GM12878 (cell line): Measurements from ENCODE around the gene PHACTR1. TPM values are rescaled to one million over a fixed set of nuclear protein-coding genes. Genes with fewer than 3 reads are reported as not detected.

ENCODE experiments used
- ATAC-seq: fragments of 200-7000 bp; cut with Tn5 transposase; 3 replicates; pipeline ENCODE4 v1.9.1; 2020; ENCODE audit warnings: mild to moderate bottlenecking, moderate library complexity
- BruUV-seq: library from RNA; stranded (reverse); fragments of 400-500 nt; replicated peaks from 2 replicates; lab custom pipeline; 2021; lab: Mats Ljungman, UMichigan
- CTCF ChIA-PET: fragments of 300-600 bp; sonication (Branson Sonifier 250); formaldehyde crosslinking; extraction: SDS; loops from one replicate; lab custom pipeline; 2021; ENCODE audit warnings: inconsistent platforms; lab: Yijun Ruan, JAX
- POLR2A ChIA-PET: fragments of 350-600 bp; formaldehyde crosslinking; extraction: SDS; loops from one replicate; lab custom pipeline; 2021; ENCODE audit warnings: inconsistent platforms; lab: Charles Lee
- RAD21 ChIA-PET: fragments of 300-600 bp; sonication (Branson Sonifier 250); formaldehyde crosslinking; loops from one replicate; lab custom pipeline; 2023; ENCODE audit warnings: antibody characterized with exemption; ENCODE audit not compliant: unreplicated experiment; lab: Charles Lee
- SMC1A ChIA-PET: fragments of 300-600 bp; sonication (Branson Sonifier 250); formaldehyde crosslinking; loops from one replicate; lab custom pipeline; 2023; ENCODE audit not compliant: unreplicated experiment, uncharacterized antibody; lab: Charles Lee
- DNase-seq: peaks from one replicate; pipeline ENCODE4 v3.0.0-alpha.2; 2011; ENCODE audit warnings: low read depth, low spot score
- FAIRE-seq: peaks from 3 replicates; lab custom pipeline; 2011; peaks lifted over from hg19 to GRCh38; lab: Jason Lieb, UNC
- H2AFZ ChIP-seq: 2 replicates; pipeline ENCODE4 v1.6.0; 2011; ENCODE audit warnings: low read depth, low read length, control low read depth; ENCODE audit not compliant: control insufficient read depth
- H3K27ac ChIP-seq: 2 replicates; pipeline ENCODE4 v1.5.1; 2011; ENCODE audit warnings: control low read depth; ENCODE audit not compliant: control insufficient read depth, insufficient read depth
- H3K27me3 ChIP-seq, 2 experiments: replicated peaks in 1 of 2; 2 replicates each; pipeline versions ENCODE4 v1.6.0 to v1.6.1; 2011; ENCODE audit warnings: low read length in 1 of 2; ENCODE audit not compliant: control insufficient read depth in 2 of 2, insufficient read depth in 2 of 2
- H3K36me3 ChIP-seq, 2 experiments: 2 replicates each; pipeline ENCODE4 v1.5.1; 2011; ENCODE audit warnings: low read length in 1 of 2; ENCODE audit not compliant: control insufficient read depth in 2 of 2, insufficient read depth in 2 of 2
- H3K4me1 ChIP-seq: 2 replicates; pipeline ENCODE4 v1.6.1; 2011; ENCODE audit warnings: mild to moderate bottlenecking, low read length, moderate library complexity, mixed read lengths; ENCODE audit not compliant: control insufficient read depth, insufficient read depth
- H3K4me2 ChIP-seq: 2 replicates; pipeline ENCODE4 v1.6.0; 2011; ENCODE audit warnings: control low read depth; ENCODE audit not compliant: control insufficient read depth, insufficient read depth
- H3K4me3 ChIP-seq: fragments of 200-600 bp; sonication (generic); 2 replicates; pipeline ENCODE4 v1.5.1; 2016
- H3K79me2 ChIP-seq: 2 replicates; pipeline ENCODE4 v1.6.0; 2011; ENCODE audit warnings: low read length; ENCODE audit not compliant: control insufficient read depth, insufficient read depth
- H3K9ac ChIP-seq: 2 replicates; pipeline ENCODE4 v1.8.0; 2011; ENCODE audit warnings: low read length, control low read depth, mixed read lengths; ENCODE audit not compliant: control insufficient read depth, insufficient read depth
- H3K9me3 ChIP-seq: replicated peaks from 3 replicates; pipeline ENCODE4 v1.5.1; 2011; ENCODE audit warnings: mild to moderate bottlenecking, low read length; ENCODE audit not compliant: control insufficient read depth, insufficient read depth
- H4K20me1 ChIP-seq: 2 replicates; pipeline ENCODE4 v1.6.0; 2011; ENCODE audit not compliant: control insufficient read depth, insufficient read depth
- RELA ChIP-seq: fragments of 450-650 bp; IDR thresholded peaks from 2 replicates; pipeline ENCODE4 v1.8.0; 2014; ENCODE audit warnings: borderline replicate concordance; ENCODE audit not compliant: partially characterized antibody
- TCF3 ChIP-seq: IDR thresholded peaks from 2 replicates; pipeline ENCODE4 v1.6.1; 2012; ENCODE audit warnings: low read depth, mild to moderate bottlenecking, low read length, borderline replicate concordance; ENCODE audit not compliant: insufficient read depth
- ZNF384 ChIP-seq: IDR thresholded peaks from 2 replicates; pipeline ENCODE4 v1.6.1; 2012; ENCODE audit warnings: low read depth, mild to moderate bottlenecking, low read length, improper control_type of control experiment, borderline replicate concordance
- WGBS: methylation state at CpG from one replicate; pipeline ENCODE4 v1.1.6; 2016; ENCODE audit warnings: low lambda C conversion rate; ENCODE audit not compliant: insufficient replicate concordance, insufficient coverage; ENCODE audit errors: missing lambda C conversion rate; 5-methylcytosine and 5-hydroxymethylcytosine counted together
- in situ Hi-C: fragments of 300-500 bp; cut with MboI; formaldehyde crosslinking; loops from 9 replicates; pipeline ENCODE4 v1.14.3; 2018; ENCODE audit warnings: mixed read lengths
- intact Hi-C: fragments of 100-400 bp; cut with micrococcal nuclease; formaldehyde crosslinking; loops from one replicate; pipeline ENCODE4 v1.14.2; 2022; ENCODE audit not compliant: unreplicated experiment
- polyA plus RNA-seq, 11 experiments: library from polyadenylated mRNA; depleted of rRNA in 4 of 11; unstranded in 6 of 11; stranded (reverse) in 5 of 11; fragments of >200 nt; fragmentation: Nextera tagmentation in 4 of 11; fragmentation: Illumina TruSeq in 1 of 11; extraction: Ambion mirVana in 4 of 11; extraction: Trizol in 1 of 11; gene quantifications; 1 replicate in 1 of 11; 2 replicates in 10 of 11; pipeline versions ENCODE4 v1.2.1 to v1.2.3, GENCODE V29; 2011 to 2016; ENCODE audit warnings: inconsistent platforms in 2 of 11, missing spikeins in 2 of 11, low read depth in 1 of 11
- total RNA-seq, 4 experiments: library from RNA; depleted of rRNA in 3 of 4; stranded (reverse); fragments of >200 nt in 3 of 4; fragmentation: Illumina TruSeq in 1 of 4; extraction: Trizol in 1 of 4; gene quantifications; 2 replicates each; pipeline versions ENCODE4 v1.2.1 to v1.2.3, GENCODE V29; 2013 to 2021
- TF ChIP-seq, protein P1 (sequence below): IDR thresholded peaks from 2 replicates; pipeline ENCODE4 v1.6.1; 2012; ENCODE audit warnings: low read length, inconsistent platforms
- TF ChIP-seq, protein P2 (sequence below): fragments of 450-650 bp; IDR thresholded peaks from 2 replicates; pipeline ENCODE4 v1.6.1; 2017; ENCODE audit warnings: antibody characterized with exemption, mild to moderate bottlenecking, moderate library complexity
- TF ChIP-seq, protein P3 (sequence below): IDR thresholded peaks from 2 replicates; pipeline ENCODE4 v1.6.1; 2012; ENCODE audit warnings: improper control_type of control experiment, low read depth, low read length; ENCODE audit not compliant: insufficient replicate concordance

Gene PHACTR1
- total and polyA plus RNA-seq, 10 of the 15 experiments (the other 5 are each of a cell fraction or from before 2014, with no cell fraction given): 34.2 to 94.6 (median 62.3) TPM

DNA sequence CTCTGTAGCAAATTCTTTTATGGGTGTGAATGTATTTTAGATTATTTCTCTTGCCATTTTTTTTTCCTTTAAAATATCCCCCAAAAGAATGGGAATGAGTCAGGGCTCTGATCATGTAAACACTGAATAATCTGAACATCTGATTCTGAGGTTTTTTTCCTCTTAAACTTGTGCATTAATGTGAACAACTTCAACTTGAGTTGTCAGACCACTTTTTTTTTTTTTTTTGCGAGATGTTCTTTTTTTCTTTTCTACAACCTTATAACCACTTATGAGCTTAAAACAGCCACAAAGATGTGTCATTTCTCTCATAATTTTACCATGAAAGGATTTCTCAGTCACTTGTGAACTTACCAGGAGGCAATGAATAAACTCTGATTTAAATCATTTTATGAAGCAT, 526.5 kb downstream of the PHACTR1 start:
- TF ChIP-seq TCF3: no peak
- peak; percentile 30; the same call in 1 of the 2 replicates for TF ChIP-seq ZNF384
- no peak for TF ChIP-seq RELA
- TF ChIP-seq, protein P1, sequence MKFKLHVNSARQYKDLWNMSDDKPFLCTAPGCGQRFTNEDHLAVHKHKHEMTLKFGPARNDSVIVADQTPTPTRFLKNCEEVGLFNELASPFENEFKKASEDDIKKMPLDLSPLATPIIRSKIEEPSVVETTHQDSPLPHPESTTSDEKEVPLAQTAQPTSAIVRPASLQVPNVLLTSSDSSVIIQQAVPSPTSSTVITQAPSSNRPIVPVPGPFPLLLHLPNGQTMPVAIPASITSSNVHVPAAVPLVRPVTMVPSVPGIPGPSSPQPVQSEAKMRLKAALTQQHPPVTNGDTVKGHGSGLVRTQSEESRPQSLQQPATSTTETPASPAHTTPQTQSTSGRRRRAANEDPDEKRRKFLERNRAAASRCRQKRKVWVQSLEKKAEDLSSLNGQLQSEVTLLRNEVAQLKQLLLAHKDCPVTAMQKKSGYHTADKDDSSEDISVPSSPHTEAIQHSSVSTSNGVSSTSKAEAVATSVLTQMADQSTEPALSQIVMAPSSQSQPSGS: no peak
- TF ChIP-seq, protein P2, sequence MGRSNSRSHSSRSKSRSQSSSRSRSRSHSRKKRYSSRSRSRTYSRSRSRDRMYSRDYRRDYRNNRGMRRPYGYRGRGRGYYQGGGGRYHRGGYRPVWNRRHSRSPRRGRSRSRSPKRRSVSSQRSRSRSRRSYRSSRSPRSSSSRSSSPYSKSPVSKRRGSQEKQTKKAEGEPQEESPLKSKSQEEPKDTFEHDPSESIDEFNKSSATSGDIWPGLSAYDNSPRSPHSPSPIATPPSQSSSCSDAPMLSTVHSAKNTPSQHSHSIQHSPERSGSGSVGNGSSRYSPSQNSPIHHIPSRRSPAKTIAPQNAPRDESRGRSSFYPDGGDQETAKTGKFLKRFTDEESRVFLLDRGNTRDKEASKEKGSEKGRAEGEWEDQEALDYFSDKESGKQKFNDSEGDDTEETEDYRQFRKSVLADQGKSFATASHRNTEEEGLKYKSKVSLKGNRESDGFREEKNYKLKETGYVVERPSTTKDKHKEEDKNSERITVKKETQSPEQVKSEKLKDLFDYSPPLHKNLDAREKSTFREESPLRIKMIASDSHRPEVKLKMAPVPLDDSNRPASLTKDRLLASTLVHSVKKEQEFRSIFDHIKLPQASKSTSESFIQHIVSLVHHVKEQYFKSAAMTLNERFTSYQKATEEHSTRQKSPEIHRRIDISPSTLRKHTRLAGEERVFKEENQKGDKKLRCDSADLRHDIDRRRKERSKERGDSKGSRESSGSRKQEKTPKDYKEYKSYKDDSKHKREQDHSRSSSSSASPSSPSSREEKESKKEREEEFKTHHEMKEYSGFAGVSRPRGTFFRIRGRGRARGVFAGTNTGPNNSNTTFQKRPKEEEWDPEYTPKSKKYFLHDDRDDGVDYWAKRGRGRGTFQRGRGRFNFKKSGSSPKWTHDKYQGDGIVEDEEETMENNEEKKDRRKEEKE: no peak
- TF ChIP-seq, protein P3, sequence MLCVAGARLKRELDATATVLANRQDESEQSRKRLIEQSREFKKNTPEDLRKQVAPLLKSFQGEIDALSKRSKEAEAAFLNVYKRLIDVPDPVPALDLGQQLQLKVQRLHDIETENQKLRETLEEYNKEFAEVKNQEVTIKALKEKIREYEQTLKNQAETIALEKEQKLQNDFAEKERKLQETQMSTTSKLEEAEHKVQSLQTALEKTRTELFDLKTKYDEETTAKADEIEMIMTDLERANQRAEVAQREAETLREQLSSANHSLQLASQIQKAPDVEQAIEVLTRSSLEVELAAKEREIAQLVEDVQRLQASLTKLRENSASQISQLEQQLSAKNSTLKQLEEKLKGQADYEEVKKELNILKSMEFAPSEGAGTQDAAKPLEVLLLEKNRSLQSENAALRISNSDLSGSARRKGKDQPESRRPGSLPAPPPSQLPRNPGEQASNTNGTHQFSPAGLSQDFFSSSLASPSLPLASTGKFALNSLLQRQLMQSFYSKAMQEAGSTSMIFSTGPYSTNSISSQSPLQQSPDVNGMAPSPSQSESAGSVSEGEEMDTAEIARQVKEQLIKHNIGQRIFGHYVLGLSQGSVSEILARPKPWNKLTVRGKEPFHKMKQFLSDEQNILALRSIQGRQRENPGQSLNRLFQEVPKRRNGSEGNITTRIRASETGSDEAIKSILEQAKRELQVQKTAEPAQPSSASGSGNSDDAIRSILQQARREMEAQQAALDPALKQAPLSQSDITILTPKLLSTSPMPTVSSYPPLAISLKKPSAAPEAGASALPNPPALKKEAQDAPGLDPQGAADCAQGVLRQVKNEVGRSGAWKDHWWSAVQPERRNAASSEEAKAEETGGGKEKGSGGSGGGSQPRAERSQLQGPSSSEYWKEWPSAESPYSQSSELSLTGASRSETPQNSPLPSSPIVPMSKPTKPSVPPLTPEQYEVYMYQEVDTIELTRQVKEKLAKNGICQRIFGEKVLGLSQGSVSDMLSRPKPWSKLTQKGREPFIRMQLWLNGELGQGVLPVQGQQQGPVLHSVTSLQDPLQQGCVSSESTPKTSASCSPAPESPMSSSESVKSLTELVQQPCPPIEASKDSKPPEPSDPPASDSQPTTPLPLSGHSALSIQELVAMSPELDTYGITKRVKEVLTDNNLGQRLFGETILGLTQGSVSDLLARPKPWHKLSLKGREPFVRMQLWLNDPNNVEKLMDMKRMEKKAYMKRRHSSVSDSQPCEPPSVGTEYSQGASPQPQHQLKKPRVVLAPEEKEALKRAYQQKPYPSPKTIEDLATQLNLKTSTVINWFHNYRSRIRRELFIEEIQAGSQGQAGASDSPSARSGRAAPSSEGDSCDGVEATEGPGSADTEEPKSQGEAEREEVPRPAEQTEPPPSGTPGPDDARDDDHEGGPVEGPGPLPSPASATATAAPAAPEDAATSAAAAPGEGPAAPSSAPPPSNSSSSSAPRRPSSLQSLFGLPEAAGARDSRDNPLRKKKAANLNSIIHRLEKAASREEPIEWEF: no peak
- no peaks in the 10 kb centered on the region for H3K36me3 ChIP-seq
- no peak for ATAC-seq
- ChIA-PET CTCF (interaction anchor here (0.8 to 1.5 kb wide), 6 partner anchors 8 to 372 kb away, joined by 3 to 6 read pairs (median 4); partner anchors contain the start of gene NOL7), POLR2A (interaction anchor here (0.6 to 1.8 kb wide), 3 partner anchors 11 to 16 kb away, joined by 3 to 5 read pairs (median 4); no protein-coding TSS in a partner anchor), RAD21 (interaction anchor here (0.7 to 1.2 kb wide), 2 partner anchors 14 to 74 kb away, joined by 3 to 4 read pairs; no protein-coding TSS in a partner anchor), SMC1A (interaction anchor here (0.7 to 1.9 kb wide), 7 partner anchors 8 to 32 kb away, joined by 3 to 10 read pairs (median 3); no protein-coding TSS in a partner anchor)
- no peaks in the 10 kb centered on the region for H4K20me1 ChIP-seq
- intact Hi-C loops: no loop called here
- BruUV-seq: no TSS peak
- H3K27me3 ChIP-seq: no peaks in the 10 kb centered on the region
- no peak for DNase-seq
- H3K4me3 ChIP-seq: no peak overlapping the region
- no peak overlapping the region for H3K9ac ChIP-seq
- no peak overlapping the region for H3K27ac ChIP-seq
- H3K79me2 ChIP-seq: no peaks in the 10 kb centered on the region
- WGBS: 71% methylated on average over 1 of the region's 1 CpG
- H3K9me3 ChIP-seq: peaks cover 4% of the 10 kb centered on the region; the same call in 1 of the 3 replicates
- H3K4me1 ChIP-seq: no peaks in the 10 kb centered on the region
- H2AFZ ChIP-seq: no peak overlapping the region
- no peak for FAIRE-seq
- no peak overlapping the region for H3K4me2 ChIP-seq
- in situ Hi-C loops: no loop called here
